Endothelial cell of umbilical vein (primary cell): Measurements from ENCODE around the gene CASR.

Experiments used
- CTCF ChIP-seq, 2 donors: IDR thresholded peaks; 1 replicate in 1 of 2; 2 replicates in 1 of 2; pipeline ENCODE4 v1.5.1; 2011; ENCODE audit warnings: low read length in 2 of 2, mild to moderate bottlenecking in 2 of 2, moderate library complexity in 2 of 2, control low read depth in 1 of 2, inconsistent platforms in 1 of 2, low read depth in 1 of 2; ENCODE audit not compliant: insufficient read depth in 1 of 2; ENCODE audit errors: extremely low read depth in 1 of 2
- GATA2 ChIP-seq: IDR thresholded peaks from 2 replicates; pipeline ENCODE4 v1.7.0; 2011; ENCODE audit warnings: low read depth, mild to moderate bottlenecking, moderate library complexity, mixed read lengths, low read length; ENCODE audit not compliant: insufficient read length, insufficient read depth
- POLR2A ChIP-seq: IDR thresholded peaks from 2 replicates; pipeline ENCODE4 v1.6.1; 2012; ENCODE audit warnings: low read depth, mild to moderate bottlenecking, control low read depth, low read length
- POLR2AphosphoS5 ChIP-seq: IDR thresholded peaks from 2 replicates; pipeline ENCODE4 v1.6.1; 2012; ENCODE audit warnings: low read depth, mild to moderate bottlenecking, control low read depth, low read length, moderate library complexity; ENCODE audit not compliant: insufficient read depth

GRCh38 chr3:122283796-122284445, 100.5 kb downstream of the CASR start:
- no peak for TF ChIP-seq POLR2AphosphoS5
- no peak for TF ChIP-seq CTCF (IDR thresholded peaks at IDR 0.05; ENCODE audit: extremely low read depth in 1 of 2, insufficient read depth in 1 of 2, low read depth in 1 of 2, low read length in 2 of 2)
- no peak for TF ChIP-seq POLR2A
- no peak for TF ChIP-seq GATA2
